ENCODE data around the gene CAMK1G.

The CAMK1G gene

GRCh38 chr1:209565759-209566678 is 17.5 kb upstream of the CAMK1G start:
- DNase-seq, result peak; percentile 93

DNA sequence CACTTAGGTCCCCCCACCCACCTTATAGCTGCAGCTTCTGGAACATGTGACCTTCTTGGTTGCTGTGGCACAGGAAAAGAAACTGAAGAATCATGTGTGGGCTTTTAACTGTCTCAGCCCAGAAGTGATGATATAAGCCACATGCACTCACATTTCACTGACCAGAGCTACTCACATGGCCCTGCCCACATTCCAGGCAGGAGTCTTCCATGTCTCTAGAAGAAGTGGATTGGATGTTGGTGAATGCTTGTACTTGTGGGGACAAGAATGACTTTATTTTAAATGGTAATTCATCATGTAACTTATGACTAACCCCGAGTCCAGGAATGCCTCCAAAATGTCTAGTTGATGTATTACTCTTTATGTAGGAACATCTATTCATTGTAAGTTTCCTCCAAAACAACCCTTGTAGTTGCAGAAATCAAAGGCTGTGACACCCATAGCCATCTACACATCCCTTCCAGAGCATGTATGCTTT is 15.8 kb upstream of the CAMK1G start:
- peak; percentile 60 for DNase-seq

- peak; percentile 59 for DNase-seq
Measured at GRCh38 chr1:209569455-209570207, 13.9 kb upstream of the CAMK1G start.

DNA sequence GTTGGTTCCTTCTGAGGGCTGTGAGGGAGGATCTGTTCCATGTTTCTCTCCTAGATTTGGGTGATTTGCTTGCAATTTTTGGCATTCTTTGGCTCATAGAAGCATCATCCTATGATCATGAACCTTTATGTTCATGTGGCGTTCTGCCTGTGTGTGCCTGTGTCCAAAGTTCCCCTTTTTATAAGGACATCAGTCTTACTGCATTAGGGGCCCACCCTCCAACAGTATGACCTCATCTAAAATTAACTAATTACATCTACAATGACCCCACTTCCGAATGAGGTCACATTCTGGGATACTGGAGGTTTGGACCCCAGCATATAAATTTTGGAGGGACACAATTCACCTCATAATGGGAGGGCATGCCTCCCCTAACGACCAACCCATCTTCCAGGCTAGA is 12.8 kb upstream of the CAMK1G start:
- DNase-seq, result peak; percentile 51

- peak; percentile 86 for DNase-seq
Measured at GRCh38 chr1:209576392-209577197, 6.9 kb upstream of the CAMK1G start.

- no peak for DNase-seq
Measured at GRCh38 chr1:209577346-209577745, 6.2 kb upstream of the CAMK1G start.

DNA sequence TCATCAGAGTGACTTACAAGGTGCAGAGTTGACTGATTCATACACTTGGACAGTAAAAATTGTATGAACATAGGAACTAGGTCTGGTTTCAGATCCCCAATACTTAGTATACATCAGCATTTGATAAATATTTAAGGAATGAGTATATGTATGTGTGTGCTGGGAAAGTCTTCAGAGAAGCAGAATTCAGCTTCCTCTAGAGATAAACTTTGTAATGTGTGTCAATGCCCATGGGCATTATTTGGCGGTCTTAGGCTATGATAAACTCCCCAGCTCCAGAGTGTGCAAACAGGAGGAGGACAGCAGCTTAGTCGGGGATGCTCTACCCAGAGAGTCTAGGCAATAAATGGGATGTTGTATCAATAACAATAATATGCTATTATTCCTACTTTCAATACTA is 2.9 kb upstream of the CAMK1G start:
- DNase-seq, result no peak

DNA sequence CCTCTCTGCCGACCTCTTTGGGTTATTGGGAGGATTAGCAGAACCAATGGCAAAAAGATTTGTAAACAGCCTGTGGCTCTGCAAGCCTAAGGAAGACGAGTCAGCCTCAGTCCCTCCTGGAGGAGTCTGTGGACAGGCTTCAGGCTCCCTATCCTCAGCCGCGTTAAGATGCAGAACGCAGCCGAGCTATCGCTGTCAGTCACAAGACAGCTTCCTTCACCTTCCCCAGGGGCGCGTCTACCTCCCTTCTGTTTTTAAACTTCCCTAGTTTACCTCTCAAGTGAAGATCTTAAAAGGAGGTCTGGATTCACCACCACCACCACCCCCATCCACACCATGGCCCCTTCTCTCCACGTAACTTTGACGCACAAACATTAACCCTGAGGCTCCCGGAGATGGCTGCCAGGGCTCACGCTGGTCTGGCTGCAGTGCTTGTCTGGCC is 738 bp downstream of the CAMK1G start:
- no peak for DNase-seq

GRCh38 chr1:209585197-209585596 is 1.7 kb downstream of the CAMK1G start:
- DNase-seq, result no peak

DNA sequence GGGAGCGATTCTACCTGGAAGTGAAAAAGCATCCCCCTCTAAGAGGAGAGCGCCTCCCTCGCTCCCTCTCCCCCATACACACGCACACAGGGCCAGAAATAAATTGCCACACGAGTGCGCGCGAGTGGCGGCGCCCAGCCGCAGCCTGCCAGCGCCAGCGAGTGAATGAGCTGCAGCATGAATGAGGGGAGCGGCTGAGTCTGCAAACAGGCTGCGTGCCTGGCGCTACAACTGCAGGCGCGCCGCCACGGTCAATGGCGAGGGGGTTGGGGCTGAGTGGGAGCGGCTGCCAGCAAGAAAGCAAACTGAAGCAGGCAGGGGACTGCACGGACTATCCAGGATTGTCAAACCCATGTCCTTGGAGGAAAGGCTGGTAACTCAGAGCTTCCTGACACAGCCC is 2.2 kb downstream of the CAMK1G start:
- DNase-seq, result no peak

DNA sequence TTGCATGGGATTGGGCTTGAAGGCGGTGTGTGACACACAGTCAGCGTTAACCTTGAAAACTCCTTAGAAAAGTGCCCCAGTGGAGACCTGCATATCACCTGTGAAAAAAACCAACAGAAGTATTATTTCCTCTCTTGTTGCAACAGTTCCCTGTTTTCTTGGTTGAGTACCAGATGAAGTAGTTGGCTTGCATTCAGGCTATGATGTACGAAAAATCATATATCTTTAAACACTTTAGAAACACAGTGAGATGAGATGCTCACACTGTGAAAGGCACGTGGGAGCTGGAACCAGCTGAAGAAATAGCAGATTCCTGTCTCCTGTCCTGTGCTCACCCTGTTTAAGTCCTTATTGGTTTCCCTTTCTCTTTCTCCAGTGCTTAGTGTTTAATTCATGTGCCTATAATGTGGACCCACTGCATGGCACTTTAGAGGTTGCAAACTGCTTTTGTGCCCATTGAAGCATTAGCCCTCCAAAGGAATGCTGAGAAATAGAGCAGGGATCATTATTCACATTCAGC is 2.8 kb downstream of the CAMK1G start:
- no peak for DNase-seq

GRCh38 chr1:209587789-209588188 is 4.3 kb downstream of the CAMK1G start:
- no peak for DNase-seq

DNA sequence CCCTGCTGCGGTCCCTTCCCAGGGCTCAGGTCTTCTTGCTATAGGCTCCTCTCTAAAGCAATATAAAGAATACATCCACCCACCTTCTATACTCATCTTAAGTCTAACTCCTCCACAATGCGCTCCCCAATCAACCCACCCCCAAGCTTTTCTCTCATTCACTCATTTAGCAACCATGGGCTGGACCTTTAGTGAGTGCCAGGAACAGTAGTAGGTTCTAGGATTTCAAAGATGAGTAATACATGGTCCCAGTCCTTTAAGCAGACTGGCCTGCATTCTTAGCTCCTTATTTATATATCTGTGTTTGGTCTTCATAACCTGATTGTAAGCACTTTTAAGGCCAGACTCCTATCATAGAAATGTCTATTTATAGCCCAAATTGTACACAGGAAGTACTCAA is 5.9 kb downstream of the CAMK1G start:
- no peak for DNase-seq

DNA sequence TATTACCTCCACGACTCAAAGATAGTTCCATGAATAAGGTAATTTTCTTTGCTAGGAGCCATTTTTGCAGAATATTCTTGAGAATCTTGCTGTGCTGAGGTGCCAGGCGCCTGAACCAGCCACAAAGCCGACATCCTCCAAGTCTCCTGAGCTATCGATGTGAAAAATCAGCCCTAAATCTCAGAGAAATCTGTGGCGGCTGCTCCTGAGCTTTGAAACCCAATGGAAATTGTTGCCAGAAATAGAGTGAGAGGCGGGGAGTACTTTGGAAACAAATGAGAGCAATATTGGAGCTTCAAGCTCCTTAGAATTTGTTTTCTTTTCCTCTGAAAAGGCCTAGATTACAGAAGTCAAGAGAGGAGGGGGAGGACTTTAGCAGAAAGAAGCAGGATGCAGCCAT is 6.3 kb downstream of the CAMK1G start:
- no peak for DNase-seq

DNA sequence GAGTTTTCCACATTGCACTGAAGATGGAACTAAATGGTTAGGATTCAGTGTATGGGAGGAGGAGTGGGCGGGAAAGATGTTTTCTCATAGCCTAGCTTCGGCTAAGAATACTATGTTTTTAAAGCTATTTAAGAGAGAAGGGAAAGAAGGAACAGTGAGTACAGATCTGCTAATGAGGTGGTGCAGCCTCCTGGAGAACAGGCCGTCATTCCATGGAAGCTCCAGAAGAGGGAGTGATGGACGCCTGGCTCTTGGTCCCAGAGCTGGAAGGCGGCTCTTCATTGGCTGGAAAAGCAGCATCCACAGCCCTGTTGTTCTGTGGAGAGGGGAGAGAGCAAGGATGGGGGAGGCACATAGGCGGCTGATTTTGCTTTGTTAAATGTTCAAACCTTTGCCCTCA is 6.9 kb downstream of the CAMK1G start:
- peak; percentile 53 for DNase-seq

GRCh38 chr1:209593747-209594146 is 10.2 kb downstream of the CAMK1G start:
- DNase-seq, result no peak

GRCh38 chr1:209594440-209594839 is 10.9 kb downstream of the CAMK1G start:
- DNase-seq, result no peak

- no peak for DNase-seq
Measured at GRCh38 chr1:209595028-209595427, 11.5 kb downstream of the CAMK1G start.

GRCh38 chr1:209595599-209596285 is 12.2 kb downstream of the CAMK1G start:
- DNase-seq, result no peak

GRCh38 chr1:209597499-209597898 is 14.0 kb downstream of the CAMK1G start:
- no peak for DNase-seq

DNA sequence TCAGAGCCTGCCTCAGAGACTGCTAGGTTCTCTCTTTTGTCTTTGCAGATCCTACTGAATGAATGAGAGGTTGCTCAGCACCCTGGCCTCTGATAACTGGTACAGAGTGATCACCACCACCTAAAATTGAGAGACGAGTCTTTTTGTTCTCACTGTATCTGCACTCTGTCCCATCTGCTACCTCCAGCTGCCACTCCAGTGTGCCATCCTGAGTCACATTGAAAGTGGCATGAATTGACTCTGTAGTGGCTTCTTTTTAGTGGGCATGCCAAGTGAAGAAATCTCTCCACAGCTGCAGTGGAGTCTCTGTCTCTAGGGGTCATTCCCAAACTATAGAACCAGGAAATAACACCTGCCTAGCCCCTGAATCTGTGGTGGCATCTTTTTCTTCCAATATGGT is 14.7 kb downstream of the CAMK1G start:
- DNase-seq, result no peak

DNA sequence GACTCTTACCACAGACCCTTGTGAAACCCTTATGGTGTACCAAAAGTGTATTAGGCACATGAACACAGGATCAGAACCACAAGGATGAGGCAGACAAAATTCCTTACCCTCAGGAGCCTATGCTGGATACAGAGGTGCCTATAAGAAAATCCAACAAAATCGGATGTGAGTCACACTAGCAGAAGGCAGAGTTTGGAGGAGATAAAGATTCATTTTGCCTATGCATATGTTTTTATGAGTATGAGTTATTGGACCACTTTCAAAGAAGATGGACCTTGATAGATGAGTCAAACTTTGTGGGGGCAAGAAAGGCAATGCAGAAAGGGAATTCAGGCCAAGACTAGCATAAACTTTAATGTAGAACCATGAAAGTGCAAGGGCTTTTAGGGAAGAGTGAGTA is 17.0 kb downstream of the CAMK1G start:
- DNase-seq, result no peak
